ENCODE measurements around the gene MINPP1.

- no peak for TF ChIP-seq CTCF (IDR thresholded peaks at IDR 0.05; ENCODE audit: low read depth, low read length)
- TF ChIP-seq MAX (IDR thresholded peaks at IDR 0.05; ENCODE audit: low read depth, low read length) = no peak
These were observed 33.7 kb downstream of the MINPP1 start for GRCh38 chr10:87538092-87539015.
